Choroid plexus epithelial cell (primary cell): ENCODE data around the gene HK3.
A peak's percentile ranks its signal among the peaks of the same experiment; 100 is the strongest.

Experiments used
- DNase-seq: peaks from one replicate; pipeline ENCODE4 v3.0.0-alpha.2; 2010; ENCODE audit warnings: low read depth
- H3K4me3 ChIP-seq: 2 replicates; pipeline ENCODE4 v1.5.1; 2011; ENCODE audit warnings: low read depth, mild to moderate bottlenecking, control low read depth, low read length, moderate library complexity
- CTCF ChIP-seq: conservative IDR thresholded peaks from 2 replicates; pipeline ENCODE4 v1.5.1; 2011; ENCODE audit warnings: low read depth, mild to moderate bottlenecking, control low read depth, inconsistent platforms, low read length, moderate library complexity

Gene HK3

GRCh38 chr5:176904276-176904675, 5.1 kb upstream of the HK3 start:
- TF ChIP-seq CTCF, result no peak

GRCh38 chr5:176902911-176903664, 3.9 kb upstream of the HK3 start:
- DNase-seq, result no peak
- no peak overlapping the region for H3K4me3 ChIP-seq

More at GRCh38 chr5:176904276-176904675, 5.1 kb upstream of the HK3 start:
- no peak overlapping the region for H3K4me3 ChIP-seq
- DNase-seq, result peak; percentile 15

GRCh38 chr5:176902102-176902814, 3.1 kb upstream of the HK3 start:
- no peak for TF ChIP-seq CTCF
- H3K4me3 ChIP-seq, result no peak overlapping the region
- no peak for DNase-seq

More at GRCh38 chr5:176902911-176903664, 3.9 kb upstream of the HK3 start:
- TF ChIP-seq CTCF, result no peak

GRCh38 chr5:176901260-176902101, 2.3 kb upstream of the HK3 start:
- TF ChIP-seq CTCF, result no peak
- no peak overlapping the region for H3K4me3 ChIP-seq
- no peak for DNase-seq

GRCh38 chr5:176900780-176901204, 1.6 kb upstream of the HK3 start:
- no peak for TF ChIP-seq CTCF
- no peak overlapping the region for H3K4me3 ChIP-seq
- no peak for DNase-seq

GRCh38 chr5:176899946-176900779, 1.0 kb upstream of the HK3 start:
- no peak overlapping the region for H3K4me3 ChIP-seq

More at GRCh38 chr5:176899946-176900779, 1.0 kb upstream of the HK3 start:
- no peak for DNase-seq
- no peak for TF ChIP-seq CTCF
